22Rv1 (cell line): ENCODE results near the gene MAD1L1.

Source experiments
- H3K27ac ChIP-seq: fragments of 450-650 bp; 2 replicates; pipeline ENCODE4 v1.5.1; 2017
- CTCF ChIP-seq: fragments of 450-650 bp; IDR thresholded peaks from 2 replicates; pipeline ENCODE4 v1.5.1; 2017; ENCODE audit warnings: mild to moderate bottlenecking
- ZFX ChIP-seq: fragments of 450-650 bp; IDR thresholded peaks from 2 replicates; pipeline ENCODE4 v1.6.1; 2017; ENCODE audit warnings: antibody characterized with exemption, borderline replicate concordance

Gene MAD1L1

GRCh38 chr7:2275101-2275500 is 42.4 kb upstream of the MAD1L1 start:
- no peak overlapping the region for H3K27ac ChIP-seq
- TF ChIP-seq CTCF (no peak), ZFX (no peak)

GRCh38 chr7:2274666-2275065 is 41.9 kb upstream of the MAD1L1 start:
- no peak overlapping the region for H3K27ac ChIP-seq
- TF ChIP-seq CTCF (no peak), ZFX (no peak)

GRCh38 chr7:2273866-2274265 is 41.1 kb upstream of the MAD1L1 start:
- H3K27ac ChIP-seq, result no peak overlapping the region
- TF ChIP-seq ZFX, result no peak
- TF ChIP-seq CTCF, result no peak

- no peak overlapping the region for H3K27ac ChIP-seq
- TF ChIP-seq CTCF, result no peak
- TF ChIP-seq ZFX, result no peak
Observed at GRCh38 chr7:2272031-2272430, 39.3 kb upstream of the MAD1L1 start.

- H3K27ac ChIP-seq, result no peak overlapping the region
- no peak for TF ChIP-seq CTCF
- no peak for TF ChIP-seq ZFX
Observed at GRCh38 chr7:2271273-2272026, 38.7 kb upstream of the MAD1L1 start.

GRCh38 chr7:2270495-2270894 is 37.8 kb upstream of the MAD1L1 start:
- H3K27ac ChIP-seq, result no peak overlapping the region
- TF ChIP-seq CTCF (no peak), ZFX (no peak)

GRCh38 chr7:2269991-2270460 is 37.3 kb upstream of the MAD1L1 start:
- peak overlapping the region; percentile 32; the same call in 1 of the 2 replicates for H3K27ac ChIP-seq
- TF ChIP-seq CTCF (no peak), ZFX (no peak)

- H3K27ac ChIP-seq, result peak overlapping the region; percentile 32
Observed at GRCh38 chr7:2269089-2269990, 36.6 kb upstream of the MAD1L1 start.
